ENCODE results near the gene VPS8.

GRCh38 chr3:185066251-185066650 lies 254.3 kb downstream of the VPS8 start:
- TF ChIP-seq POLR2A (IDR thresholded peaks at IDR 0.05; ENCODE audit: low read length) (no peak), GATA1 (IDR thresholded peaks at IDR 0.05; ENCODE audit: low read depth, low read length) (no peak)

Data from erythroblast (primary cell).